ENCODE results near the gene HS3ST3A1. TPM values are rescaled to one million over a fixed set of nuclear protein-coding genes. Genes with fewer than 3 reads are reported as not detected.

Gene HS3ST3A1
- polyA plus RNA-seq, 3 donors: 0.20 TPM; not detected in 2

DNA sequence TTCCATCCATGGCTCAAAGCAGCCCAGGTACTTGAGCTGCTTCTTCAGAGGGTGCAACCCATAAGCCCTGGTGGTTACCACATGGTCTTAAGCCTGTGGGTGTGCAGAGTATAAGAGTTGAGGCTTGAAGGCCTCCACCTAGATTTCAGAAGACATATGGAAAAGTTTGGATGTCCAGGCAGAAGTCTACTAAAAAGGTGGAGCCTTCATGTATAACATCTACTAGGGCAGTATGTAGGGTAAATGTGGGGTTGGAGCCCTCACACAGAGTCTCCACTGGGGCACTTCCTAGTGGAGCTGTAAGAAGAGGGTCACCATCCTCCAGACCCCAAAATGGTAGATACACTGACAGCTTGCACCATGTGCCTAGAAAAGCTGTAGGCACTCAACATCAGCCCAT is 120.9 kb downstream of the HS3ST3A1 start:
- Histone ChIP-seq H3K27me3 (ENCODE audit: control insufficient read depth in 2 of 2, insufficient read depth in 2 of 2, low read length in 2 of 2) (no peaks in the 10 kb centered on the region), H3K4me3 (replicated peaks in 1 of 3; ENCODE audit: low read depth in 2 of 3, low read length in 3 of 3) (no peak overlapping the region), H3K9me3 (replicated peaks in 1 of 2; ENCODE audit: control insufficient read depth in 1 of 2, insufficient read depth in 1 of 2, low read length in 2 of 2) (peaks cover 24 to 29% of the 10 kb centered on the region in 2 donors), H4K20me1 (ENCODE audit: insufficient read depth, low read length) (no peaks in the 10 kb centered on the region), H2AFZ (ENCODE audit: insufficient read depth, low read depth, low read length, poor library complexity, severe bottlenecking) (no peak overlapping the region), H3K4me2 (replicated peaks; ENCODE audit: extremely low read depth, low read length, poor library complexity, severe bottlenecking) (no peak overlapping the region), H3K79me2 (ENCODE audit: insufficient read depth, low read length) (no peaks in the 10 kb centered on the region), H3K9ac (ENCODE audit: insufficient read depth, low read length, poor library complexity, severe bottlenecking) (no peak overlapping the region), H3K36me3 (replicated peaks in 1 of 2; ENCODE audit: control insufficient read depth in 1 of 2, insufficient read depth in 2 of 2, low read length in 2 of 2) (no peaks in the 10 kb centered on the region), H3K27ac (ENCODE audit: low read depth in 1 of 2, low read length in 2 of 2) (no peak overlapping the region), H3K4me1 (ENCODE audit: control insufficient read depth in 1 of 2, insufficient read depth in 2 of 2, low read length in 2 of 2) (no peaks in the 10 kb centered on the region)
- intact Hi-C loops (cut with micrococcal nuclease): no loop called here
- H3K4me1 Mint-ChIP-seq: no peaks in the 10 kb centered on the region
- no peak for DNase-seq
- no peaks in the 10 kb centered on the region for H3K36me3 Mint-ChIP-seq
- H3K4me3 Mint-ChIP-seq: no peak overlapping the region
- H3K27me3 Mint-ChIP-seq (ENCODE audit: low read depth in 3 of 3): peaks cover 0 to 6% (median 2%) of the 10 kb centered on the region in 3 donors
- TF ChIP-seq, protein P1, sequence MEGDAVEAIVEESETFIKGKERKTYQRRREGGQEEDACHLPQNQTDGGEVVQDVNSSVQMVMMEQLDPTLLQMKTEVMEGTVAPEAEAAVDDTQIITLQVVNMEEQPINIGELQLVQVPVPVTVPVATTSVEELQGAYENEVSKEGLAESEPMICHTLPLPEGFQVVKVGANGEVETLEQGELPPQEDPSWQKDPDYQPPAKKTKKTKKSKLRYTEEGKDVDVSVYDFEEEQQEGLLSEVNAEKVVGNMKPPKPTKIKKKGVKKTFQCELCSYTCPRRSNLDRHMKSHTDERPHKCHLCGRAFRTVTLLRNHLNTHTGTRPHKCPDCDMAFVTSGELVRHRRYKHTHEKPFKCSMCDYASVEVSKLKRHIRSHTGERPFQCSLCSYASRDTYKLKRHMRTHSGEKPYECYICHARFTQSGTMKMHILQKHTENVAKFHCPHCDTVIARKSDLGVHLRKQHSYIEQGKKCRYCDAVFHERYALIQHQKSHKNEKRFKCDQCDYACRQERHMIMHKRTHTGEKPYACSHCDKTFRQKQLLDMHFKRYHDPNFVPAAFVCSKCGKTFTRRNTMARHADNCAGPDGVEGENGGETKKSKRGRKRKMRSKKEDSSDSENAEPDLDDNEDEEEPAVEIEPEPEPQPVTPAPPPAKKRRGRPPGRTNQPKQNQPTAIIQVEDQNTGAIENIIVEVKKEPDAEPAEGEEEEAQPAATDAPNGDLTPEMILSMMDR (IDR thresholded peaks at IDR 0.05): no peak
- H3K9me3 Mint-ChIP-seq: peaks cover 14 to 24% (median 17%) of the 10 kb centered on the region in 7 donors
- no peak overlapping the region for H3K27ac Mint-ChIP-seq

DNA sequence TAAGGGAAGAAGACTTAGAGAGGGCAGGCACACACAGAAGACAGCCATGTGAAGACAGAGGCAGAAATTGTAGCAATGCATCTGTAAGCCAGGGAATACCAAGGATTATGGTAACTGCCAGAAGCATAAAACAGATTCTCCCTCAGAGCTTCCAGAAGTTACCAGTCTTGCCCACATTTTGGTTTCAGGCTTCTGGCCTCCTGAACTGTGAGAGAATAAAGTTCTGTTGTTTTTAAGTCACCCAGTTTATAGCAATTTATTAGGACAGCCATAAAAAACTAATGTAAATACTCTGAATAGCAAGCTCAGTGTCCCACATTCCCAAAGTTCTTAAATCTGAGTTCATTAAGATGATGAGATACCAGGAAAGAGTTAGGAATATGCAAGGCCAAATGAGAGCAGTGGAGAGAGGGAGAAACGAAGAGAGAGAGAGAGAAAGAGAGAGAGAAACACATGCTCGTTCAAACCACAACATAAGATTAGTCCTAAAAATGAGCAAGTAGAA is 123.4 kb downstream of the HS3ST3A1 start:
- Histone ChIP-seq H3K9me3 (replicated peaks in 1 of 2; ENCODE audit: control insufficient read depth in 1 of 2, insufficient read depth in 1 of 2, low read length in 2 of 2) (peaks cover 29 to 32% of the 10 kb centered on the region in 2 donors), H3K36me3 (replicated peaks in 1 of 2; ENCODE audit: control insufficient read depth in 1 of 2, insufficient read depth in 2 of 2, low read length in 2 of 2) (no peaks in the 10 kb centered on the region), H2AFZ (ENCODE audit: insufficient read depth, low read depth, low read length, poor library complexity, severe bottlenecking) (no peak overlapping the region), H3K9ac (ENCODE audit: insufficient read depth, low read length, poor library complexity, severe bottlenecking) (no peak overlapping the region), H3K79me2 (ENCODE audit: insufficient read depth, low read length) (no peaks in the 10 kb centered on the region), H3K27me3 (ENCODE audit: control insufficient read depth in 2 of 2, insufficient read depth in 2 of 2, low read length in 2 of 2) (no peaks in the 10 kb centered on the region), H3K4me1 (ENCODE audit: control insufficient read depth in 1 of 2, insufficient read depth in 2 of 2, low read length in 2 of 2) (no peaks in the 10 kb centered on the region), H4K20me1 (ENCODE audit: insufficient read depth, low read length) (no peaks in the 10 kb centered on the region), H3K4me2 (replicated peaks; ENCODE audit: extremely low read depth, low read length, poor library complexity, severe bottlenecking) (no peak overlapping the region), H3K4me3 (replicated peaks in 1 of 3; ENCODE audit: low read depth in 2 of 3, low read length in 3 of 3) (no peak overlapping the region), H3K27ac (ENCODE audit: low read depth in 1 of 2, low read length in 2 of 2) (no peak overlapping the region)
- WGBS (ENCODE audit: insufficient coverage): no CpG with 5 or more reads among the region's 2 CpGs
- H3K9me3 Mint-ChIP-seq: peaks cover 16 to 28% (median 20%) of the 10 kb centered on the region in 7 donors
- peaks cover 0 to 6% (median 0%) of the 10 kb centered on the region in 3 donors for H3K27me3 Mint-ChIP-seq (ENCODE audit: low read depth in 3 of 3)
- H3K27ac Mint-ChIP-seq: no peak overlapping the region
- no peak for DNase-seq
- no peaks in the 10 kb centered on the region for H3K4me1 Mint-ChIP-seq
- H3K36me3 Mint-ChIP-seq: no peaks in the 10 kb centered on the region
- TF ChIP-seq, protein P1 (IDR thresholded peaks at IDR 0.05): no peak
- intact Hi-C loops (cut with micrococcal nuclease): no loop called here
- no peak overlapping the region for H3K4me3 Mint-ChIP-seq

Measured in CD14-positive monocyte (primary cell).